Karpas-422 (cell line): ENCODE data around the gene B3GAT1. TPM values are rescaled to one million over a fixed set of nuclear protein-coding genes. Genes with fewer than 3 reads are reported as not detected.

Experiments
- DNase-seq: peaks from one replicate; pipeline ENCODE4 v3.0.0-alpha.2; 2015
- H2AFZ ChIP-seq: fragments of 200-600 bp; sonication (generic); 2 replicates; pipeline ENCODE4 v1.6.1; 2014; ENCODE audit warnings: antibody characterized with exemption, low read length, mixed read lengths
- H3K27ac ChIP-seq: fragments of 200-600 bp; sonication (generic); 2 replicates; pipeline ENCODE4 v1.5.1; 2014; ENCODE audit warnings: mild to moderate bottlenecking, low read length, moderate library complexity
- H3K27me3 ChIP-seq: fragments of 200-600 bp; sonication (generic); 2 replicates; pipeline ENCODE4 v1.6.1; 2014; ENCODE audit warnings: low read length, mixed read lengths
- H3K36me3 ChIP-seq: fragments of 200-600 bp; sonication (generic); 2 replicates; pipeline ENCODE4 v1.6.1; 2014; ENCODE audit warnings: low read length, mixed read lengths; ENCODE audit not compliant: insufficient read depth
- H3K4me1 ChIP-seq: fragments of 200-600 bp; sonication (generic); 2 replicates; pipeline ENCODE4 v1.6.1; 2014; ENCODE audit warnings: mild to moderate bottlenecking, low read length, mixed read lengths
- H3K4me2 ChIP-seq: fragments of 200-600 bp; sonication (generic); 2 replicates; pipeline ENCODE4 v1.6.1; 2014; ENCODE audit warnings: low read length, low read depth, mild to moderate bottlenecking; ENCODE audit not compliant: poor library complexity, severe bottlenecking
- H3K4me3 ChIP-seq: fragments of 200-600 bp; sonication (generic); 2 replicates; pipeline ENCODE4 v1.5.1; 2014; ENCODE audit warnings: mild to moderate bottlenecking, antibody characterized with exemption, low read length, mixed read lengths
- H3K79me2 ChIP-seq: fragments of 200-600 bp; sonication (generic); 2 replicates; pipeline ENCODE4 v1.6.1; 2014; ENCODE audit warnings: mild to moderate bottlenecking, low read length, mixed read lengths
- H3K9ac ChIP-seq: fragments of 200-600 bp; sonication (generic); 2 replicates; pipeline ENCODE4 v1.6.0; 2014; ENCODE audit warnings: low read length
- H3K9me2 ChIP-seq: fragments of 200-600 bp; sonication (generic), shearing (Covaris generic); replicated peaks from 2 replicates; pipeline ENCODE4 v1.6.0; 2014; ENCODE audit warnings: mild to moderate bottlenecking, low read length, moderate library complexity; ENCODE audit not compliant: insufficient read depth
- H3K9me3 ChIP-seq: fragments of 300-700, 200-600 bp; sonication (generic); 2 replicates; pipeline ENCODE4 v1.6.1; 2014; ENCODE audit warnings: low read length, mixed read lengths
- H4K20me1 ChIP-seq: fragments of 200-600 bp; sonication (generic); 2 replicates; pipeline ENCODE4 v1.6.1; 2014; ENCODE audit warnings: mild to moderate bottlenecking, antibody characterized with exemption, low read length, low read depth; ENCODE audit not compliant: insufficient read depth
- total RNA-seq: library from RNA; depleted of rRNA; stranded (reverse); fragments of >200 nt; shearing (Covaris generic); gene quantifications from 2 replicates; pipeline ENCODE4 v1.2.3, GENCODE V29; 2014; ENCODE audit warnings: low replicate concordance

Gene B3GAT1
- total RNA-seq, 1 experiment from 2014 or later: not detected

GRCh38 chr11:134438542-134439537 lies 26.8 kb upstream of the B3GAT1 start:
- Histone ChIP-seq H4K20me1 (no peaks in the 10 kb centered on the region), H3K9me3 (no peaks in the 10 kb centered on the region), H3K9me2 (no peaks in the 10 kb centered on the region), H3K4me3 (no peak overlapping the region), H3K27me3 (no peaks in the 10 kb centered on the region), H3K36me3 (no peaks in the 10 kb centered on the region), H3K79me2 (no peaks in the 10 kb centered on the region), H3K9ac (no peak overlapping the region), H3K4me1 (no peaks in the 10 kb centered on the region), H3K4me2 (no peak overlapping the region), H2AFZ (no peak overlapping the region), H3K27ac (no peak overlapping the region)
- DNase-seq: no peak

- Histone ChIP-seq H3K27me3 (no peaks in the 10 kb centered on the region), H3K4me3 (no peak overlapping the region), H4K20me1 (no peaks in the 10 kb centered on the region), H3K9me2 (no peaks in the 10 kb centered on the region), H3K4me2 (no peak overlapping the region), H3K9ac (no peak overlapping the region), H3K9me3 (no peaks in the 10 kb centered on the region), H3K79me2 (no peaks in the 10 kb centered on the region), H3K4me1 (no peaks in the 10 kb centered on the region), H2AFZ (no peak overlapping the region), H3K27ac (no peak overlapping the region), H3K36me3 (no peaks in the 10 kb centered on the region)
- DNase-seq: no peak
Observed at GRCh38 chr11:134437821-134438220, 25.8 kb upstream of the B3GAT1 start.

GRCh38 chr11:134436781-134437180 lies 24.7 kb upstream of the B3GAT1 start:
- H3K27me3 ChIP-seq: no peaks in the 10 kb centered on the region
- H4K20me1 ChIP-seq: no peaks in the 10 kb centered on the region
- DNase-seq: no peak

GRCh38 chr11:134433806-134434205 lies 21.8 kb upstream of the B3GAT1 start:
- H3K9me2 ChIP-seq: no peaks in the 10 kb centered on the region
- H3K4me2 ChIP-seq: no peak overlapping the region
- H4K20me1 ChIP-seq: no peaks in the 10 kb centered on the region
- H3K27ac ChIP-seq: no peak overlapping the region
- no peaks in the 10 kb centered on the region for H3K9me3 ChIP-seq
- H2AFZ ChIP-seq: no peak overlapping the region
- no peaks in the 10 kb centered on the region for H3K36me3 ChIP-seq
- H3K4me3 ChIP-seq: no peak overlapping the region
- no peak for DNase-seq
- no peaks in the 10 kb centered on the region for H3K27me3 ChIP-seq
- no peak overlapping the region for H3K9ac ChIP-seq
- H3K79me2 ChIP-seq: no peaks in the 10 kb centered on the region
- no peaks in the 10 kb centered on the region for H3K4me1 ChIP-seq

More at GRCh38 chr11:134436781-134437180, 24.7 kb upstream of the B3GAT1 start:
- no peak overlapping the region for H3K27ac ChIP-seq
- H3K9me3 ChIP-seq: no peaks in the 10 kb centered on the region
- H3K9me2 ChIP-seq: no peaks in the 10 kb centered on the region
- H3K4me3 ChIP-seq: no peak overlapping the region
- H3K36me3 ChIP-seq: no peaks in the 10 kb centered on the region
- H3K9ac ChIP-seq: no peak overlapping the region
- H3K4me1 ChIP-seq: no peaks in the 10 kb centered on the region
- H3K79me2 ChIP-seq: no peaks in the 10 kb centered on the region
- no peak overlapping the region for H2AFZ ChIP-seq
- H3K4me2 ChIP-seq: no peak overlapping the region

- H3K9ac ChIP-seq: no peak overlapping the region
- no peak overlapping the region for H3K4me2 ChIP-seq
- H3K27ac ChIP-seq: no peak overlapping the region
- H3K9me3 ChIP-seq: no peaks in the 10 kb centered on the region
- H3K36me3 ChIP-seq: no peaks in the 10 kb centered on the region
- H4K20me1 ChIP-seq: no peaks in the 10 kb centered on the region
- H3K9me2 ChIP-seq: no peaks in the 10 kb centered on the region
- no peaks in the 10 kb centered on the region for H3K79me2 ChIP-seq
- no peak for DNase-seq
- H2AFZ ChIP-seq: no peak overlapping the region
- H3K4me1 ChIP-seq: no peaks in the 10 kb centered on the region
- H3K4me3 ChIP-seq: no peak overlapping the region
- no peaks in the 10 kb centered on the region for H3K27me3 ChIP-seq
Observed at GRCh38 chr11:134433251-134433650, 21.2 kb upstream of the B3GAT1 start.

- no peaks in the 10 kb centered on the region for H3K9me2 ChIP-seq
- DNase-seq: no peak
- H3K27me3 ChIP-seq: no peaks in the 10 kb centered on the region
- H3K9me3 ChIP-seq: no peaks in the 10 kb centered on the region
- H3K79me2 ChIP-seq: no peaks in the 10 kb centered on the region
- no peaks in the 10 kb centered on the region for H3K36me3 ChIP-seq
- no peak overlapping the region for H3K4me2 ChIP-seq
- H3K9ac ChIP-seq: no peak overlapping the region
- H2AFZ ChIP-seq: no peak overlapping the region
- H3K4me1 ChIP-seq: no peaks in the 10 kb centered on the region
- no peak overlapping the region for H3K4me3 ChIP-seq
- no peaks in the 10 kb centered on the region for H4K20me1 ChIP-seq
- H3K27ac ChIP-seq: no peak overlapping the region
Observed at GRCh38 chr11:134432776-134433175, 20.7 kb upstream of the B3GAT1 start.

GRCh38 chr11:134429106-134429505 lies 17.1 kb upstream of the B3GAT1 start:
- H3K9me2 ChIP-seq: no peaks in the 10 kb centered on the region
- no peaks in the 10 kb centered on the region for H3K27me3 ChIP-seq
- H3K9me3 ChIP-seq: no peaks in the 10 kb centered on the region
- no peaks in the 10 kb centered on the region for H3K36me3 ChIP-seq
- no peaks in the 10 kb centered on the region for H4K20me1 ChIP-seq
- H2AFZ ChIP-seq: no peak overlapping the region
- no peak for DNase-seq
- no peak overlapping the region for H3K4me3 ChIP-seq
- no peak overlapping the region for H3K27ac ChIP-seq
- no peak overlapping the region for H3K4me2 ChIP-seq
- no peaks in the 10 kb centered on the region for H3K79me2 ChIP-seq
- H3K4me1 ChIP-seq: no peaks in the 10 kb centered on the region
- H3K9ac ChIP-seq: no peak overlapping the region

- Histone ChIP-seq H4K20me1 (no peaks in the 10 kb centered on the region), H3K27me3 (no peaks in the 10 kb centered on the region), H3K9me2 (no peaks in the 10 kb centered on the region), H2AFZ (no peak overlapping the region), H3K9ac (no peak overlapping the region), H3K4me2 (no peak overlapping the region), H3K79me2 (no peaks in the 10 kb centered on the region), H3K27ac (no peak overlapping the region), H3K4me3 (no peak overlapping the region), H3K4me1 (no peaks in the 10 kb centered on the region), H3K9me3 (no peaks in the 10 kb centered on the region), H3K36me3 (no peaks in the 10 kb centered on the region)
- no peak for DNase-seq
Observed at GRCh38 chr11:134425816-134426536, 13.9 kb upstream of the B3GAT1 start.
